Muscle of leg (tissue), 11 donors: Measurements from ENCODE around the gene DDC. TPM values are rescaled to one million over a fixed set of nuclear protein-coding genes. Genes with fewer than 3 reads are reported as not detected.

ENCODE experiments used
- DNase-seq: peaks from one replicate; pipeline ENCODE4 v3.0.0; 2013
- H3K27ac ChIP-seq: one replicate; pipeline ENCODE4 v1.5.1; 2013; ENCODE audit warnings: mild to moderate bottlenecking, low read length, control low read depth
- H3K27me3 ChIP-seq: one replicate; pipeline ENCODE4 v1.6.1; 2013; ENCODE audit warnings: low read length; ENCODE audit not compliant: control insufficient read depth, insufficient read depth
- H3K36me3 ChIP-seq: one replicate; pipeline ENCODE4 v1.6.1; 2013; ENCODE audit warnings: low read length; ENCODE audit not compliant: control insufficient read depth, insufficient read depth
- H3K4me1 ChIP-seq: one replicate; pipeline ENCODE4 v1.6.1; 2013; ENCODE audit warnings: low read length; ENCODE audit not compliant: control insufficient read depth, insufficient read depth
- H3K4me3 ChIP-seq: one replicate; pipeline ENCODE4 v1.5.1; 2013; ENCODE audit warnings: low read length, control low read depth
- H3K9me3 ChIP-seq: replicated peaks from 2 replicates; pipeline ENCODE4 v1.6.1; 2013; ENCODE audit warnings: low read depth, low read length; ENCODE audit not compliant: control insufficient read depth
- WGBS: methylation state at CpG from one replicate; pipeline ENCODE4 v1.1.5; 2013; ENCODE audit warnings: missing lambda C conversion rate; ENCODE audit not compliant: insufficient coverage; 5-methylcytosine and 5-hydroxymethylcytosine counted together
- polyA plus RNA-seq, 8 donors: library from polyadenylated mRNA; unstranded; fragments of 120-200 nt; gene quantifications; one replicate each; pipeline versions ENCODE4 v1.2.1 to v1.2.3, GENCODE V29; 2013; ENCODE audit warnings: inconsistent platforms in 1 of 8, low replicate concordance in 1 of 8; ENCODE audit not compliant: insufficient read length in 8 of 8, insufficient read depth in 1 of 8
- total RNA-seq: library from RNA; stranded (reverse); fragments of 120-200 nt; gene quantifications from one replicate; pipeline ENCODE4 v1.2.4, GENCODE V29; 2013

Gene DDC
- total and polyA plus RNA-seq, 9 donors = 0.09 to 13.2 (median 0.26) TPM; not detected in 2

- Histone ChIP-seq H3K4me1 (no peaks in the 10 kb centered on the region), H3K27me3 (no peaks in the 10 kb centered on the region), H3K36me3 (no peaks in the 10 kb centered on the region), H3K9me3 (no peaks in the 10 kb centered on the region), H3K27ac (no peak overlapping the region), H3K4me3 (no peak overlapping the region)
- WGBS = 43% methylated on average over 2 of the region's 4 CpGs
- no peak for DNase-seq
Measured at GRCh38 chr7:50423860-50424259, 141.3 kb downstream of the DDC start.

GRCh38 chr7:50422858-50423257, 142.3 kb downstream of the DDC start:
- H3K9me3 ChIP-seq = no peaks in the 10 kb centered on the region
- H3K27me3 ChIP-seq = no peaks in the 10 kb centered on the region
- no peak for DNase-seq
- WGBS = 100% methylated on average over 4 of the region's 6 CpGs
- no peak overlapping the region for H3K4me3 ChIP-seq
- H3K4me1 ChIP-seq = no peaks in the 10 kb centered on the region
- H3K36me3 ChIP-seq = no peaks in the 10 kb centered on the region
- no peak overlapping the region for H3K27ac ChIP-seq

- no peaks in the 10 kb centered on the region for H3K9me3 ChIP-seq
- no peaks in the 10 kb centered on the region for H3K27me3 ChIP-seq
- no peaks in the 10 kb centered on the region for H3K4me1 ChIP-seq
- no peak overlapping the region for H3K4me3 ChIP-seq
- no peak for DNase-seq
- no peaks in the 10 kb centered on the region for H3K36me3 ChIP-seq
- 86% methylated on average over 2 of the region's 3 CpGs for WGBS
- no peak overlapping the region for H3K27ac ChIP-seq
Measured at GRCh38 chr7:50421043-50421442, 144.2 kb downstream of the DDC start.

GRCh38 chr7:50418526-50419290, 146.5 kb downstream of the DDC start:
- Histone ChIP-seq H3K4me1 (no peaks in the 10 kb centered on the region), H3K4me3 (no peak overlapping the region), H3K36me3 (no peaks in the 10 kb centered on the region), H3K27me3 (no peaks in the 10 kb centered on the region), H3K9me3 (no peaks in the 10 kb centered on the region), H3K27ac (no peak overlapping the region)
- DNase-seq = no peak
- 55% methylated on average over 6 of the region's 14 CpGs for WGBS

GRCh38 chr7:50418086-50418515, 147.1 kb downstream of the DDC start:
- peak; percentile 69 for DNase-seq
- Histone ChIP-seq H3K27me3 (no peaks in the 10 kb centered on the region), H3K4me1 (no peaks in the 10 kb centered on the region), H3K9me3 (no peaks in the 10 kb centered on the region), H3K36me3 (no peaks in the 10 kb centered on the region), H3K4me3 (no peak overlapping the region), H3K27ac (no peak overlapping the region)
- WGBS = 0% methylated on average over 3 of the region's 4 CpGs

GRCh38 chr7:50416527-50417182, 148.6 kb downstream of the DDC start:
- peak; percentile 60 for DNase-seq
- Histone ChIP-seq H3K4me1 (no peaks in the 10 kb centered on the region), H3K36me3 (no peaks in the 10 kb centered on the region), H3K9me3 (no peaks in the 10 kb centered on the region), H3K4me3 (no peak overlapping the region), H3K27me3 (no peaks in the 10 kb centered on the region), H3K27ac (no peak overlapping the region)
- WGBS = 75% methylated on average over 3 of the region's 7 CpGs

- Histone ChIP-seq H3K9me3 (no peaks in the 10 kb centered on the region), H3K27me3 (no peaks in the 10 kb centered on the region), H3K4me3 (no peak overlapping the region), H3K27ac (no peak overlapping the region), H3K4me1 (no peaks in the 10 kb centered on the region), H3K36me3 (no peaks in the 10 kb centered on the region)
- no peak for DNase-seq
- 50% methylated on average over 2 of the region's 6 CpGs for WGBS
Measured at GRCh38 chr7:50415844-50416364, 149.3 kb downstream of the DDC start.

GRCh38 chr7:50413561-50413960, 151.6 kb downstream of the DDC start:
- Histone ChIP-seq H3K4me1 (no peaks in the 10 kb centered on the region), H3K27ac (no peak overlapping the region), H3K9me3 (no peaks in the 10 kb centered on the region), H3K4me3 (no peak overlapping the region), H3K27me3 (no peaks in the 10 kb centered on the region), H3K36me3 (no peaks in the 10 kb centered on the region)
- no peak for DNase-seq
- WGBS = 82% methylated on average over 7 of the region's 7 CpGs

- no peaks in the 10 kb centered on the region for H3K4me1 ChIP-seq
- DNase-seq = no peak
- H3K9me3 ChIP-seq = no peaks in the 10 kb centered on the region
- no peak overlapping the region for H3K27ac ChIP-seq
- no peak overlapping the region for H3K4me3 ChIP-seq
- H3K36me3 ChIP-seq = no peaks in the 10 kb centered on the region
- H3K27me3 ChIP-seq = no peaks in the 10 kb centered on the region
- WGBS = 55% methylated on average over 2 of the region's 4 CpGs
Measured at GRCh38 chr7:50412973-50413372, 152.2 kb downstream of the DDC start.

DNA sequence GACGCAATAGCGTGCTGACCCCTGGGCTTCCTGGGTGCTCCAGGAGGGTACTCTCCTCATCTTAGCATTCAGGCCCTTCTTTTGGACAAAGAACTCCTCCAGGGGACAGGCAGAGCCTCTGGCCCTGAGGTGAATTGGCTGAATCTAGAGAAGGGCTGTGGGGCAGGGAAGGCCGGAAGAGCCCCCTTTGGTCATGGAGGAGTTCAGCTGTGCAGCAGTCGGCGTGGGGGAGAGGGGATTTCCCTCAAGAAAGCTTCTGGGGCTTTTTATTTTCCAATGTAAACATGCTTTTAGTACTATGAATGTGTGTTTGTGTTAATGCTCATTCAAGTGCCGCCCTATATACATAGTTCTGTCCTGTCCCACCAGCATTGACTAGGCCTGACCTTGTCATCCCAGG, 153.9 kb downstream of the DDC start:
- H3K4me1 ChIP-seq = no peaks in the 10 kb centered on the region
- no peaks in the 10 kb centered on the region for H3K27me3 ChIP-seq
- 82% methylated on average over 3 of the region's 6 CpGs for WGBS
- H3K36me3 ChIP-seq = no peaks in the 10 kb centered on the region
- no peak overlapping the region for H3K4me3 ChIP-seq
- DNase-seq = no peak
- H3K27ac ChIP-seq = no peak overlapping the region
- no peaks in the 10 kb centered on the region for H3K9me3 ChIP-seq
